Gastrocnemius medialis (tissue), 4 donors: ENCODE data around the gene NNAT. TPM values are rescaled to one million over a fixed set of nuclear protein-coding genes. Genes with fewer than 3 reads are reported as not detected.

Experiments used
- ATAC-seq, 2 donors: fragments of 150-250 bp; one replicate each; pipeline ENCODE4 v1.9.1; 2016
- DNase-seq, 2 donors: peaks; one replicate each; pipeline ENCODE4 v3.0.0-alpha.2; 2019
- H3K27ac ChIP-seq, 4 donors: fragments of 200-600 bp; sonication (generic); 1 replicate in 1 of 4; 2 replicates in 3 of 4; pipeline ENCODE4 v1.5.1; 2016 to 2018; ENCODE audit warnings: mild to moderate bottlenecking in 2 of 4, moderate library complexity in 1 of 4
- H3K27me3 ChIP-seq, 3 donors: fragments of 200-600 bp; sonication (generic) in 2 of 3; 1 replicate in 1 of 3; 2 replicates in 2 of 3; pipeline versions ENCODE4 v1.5.1 to v1.6.0; 2016 to 2019; ENCODE audit warnings: mild to moderate bottlenecking in 1 of 3, moderate library complexity in 1 of 3
- H3K36me3 ChIP-seq, 2 donors: fragments of 200-600 bp; sonication (generic) in 1 of 2; one replicate each; pipeline ENCODE4 v1.5.1; 2017 to 2018
- H3K4me1 ChIP-seq, 2 donors: fragments of 200-600 bp; sonication (generic) in 1 of 2; one replicate each; pipeline ENCODE4 v1.5.1; 2016 to 2017; ENCODE audit warnings: mild to moderate bottlenecking in 2 of 2
- H3K4me3 ChIP-seq, 4 donors: fragments of 200-600 bp; sonication (generic) in 3 of 4; 1 replicate in 1 of 4; 2 replicates in 3 of 4; pipeline ENCODE4 v1.5.1; 2016 to 2019; ENCODE audit warnings: mild to moderate bottlenecking in 2 of 4
- H3K9me3 ChIP-seq, 3 donors: fragments of 200-600 bp; sonication (generic) in 2 of 3; 1 replicate in 1 of 3; 2 replicates in 2 of 3; pipeline ENCODE4 v1.5.1; 2016 to 2019
- CTCF ChIP-seq, 5 experiments: fragments of 450-650 bp in 3 of 5; fragments of 200-600 bp in 2 of 5; sonication (generic) in 2 of 5; IDR thresholded peaks in 4 of 5; conservative IDR thresholded peaks in 1 of 5; 1 replicate in 4 of 5; 2 replicates in 1 of 5; pipeline ENCODE4 v1.5.1; 2016 to 2019; ENCODE audit warnings: antibody characterized with exemption in 5 of 5, mild to moderate bottlenecking in 3 of 5, moderate library complexity in 3 of 5
- POLR2A ChIP-seq, 2 donors: fragments of 450-650 bp; IDR thresholded peaks; one replicate each; pipeline ENCODE4 v1.6.1; 2017; ENCODE audit warnings: antibody characterized with exemption in 2 of 2, mild to moderate bottlenecking in 2 of 2, moderate library complexity in 2 of 2
- in situ Hi-C, 4 donors: fragments of 200-750 bp; cut with MboI; loops; one replicate each; pipeline versions ENCODE4 v1.15.0 to v1.8.0; 2017; ENCODE audit warnings: low sequenced_read_pairs in 4 of 4
- intact Hi-C: fragments of 100-400 bp; cut with DNase I; formaldehyde crosslinking; loops from one replicate; pipeline ENCODE4 v1.15.1; 2023; ENCODE audit warnings: low total_unique reads
- total RNA-seq, 4 donors: library from RNA; depleted of rRNA; stranded (reverse); fragments of >200 nt; gene quantifications; one replicate each; pipeline versions ENCODE4 v1.1.0 to v1.2.3, GENCODE V29; 2016

The NNAT gene
- total RNA-seq, 4 donors from 2014 or later, result 1.2 to 4.4 (median 2.4) TPM; not detected in 1

- H3K4me3 ChIP-seq, result no peak overlapping the region
- H3K9me3 ChIP-seq, result no peaks in the 10 kb centered on the region
- H3K27ac ChIP-seq, result peak overlapping the region; percentile 98 to 100 (median 98)
- intact Hi-C loops, result no loop called here
- TF ChIP-seq CTCF (IDR thresholded peaks at IDR 0.05 in 4 of 5, conservative IDR thresholded peaks at IDR 0.05 in 1 of 5), result no peak
- no peak for TF ChIP-seq POLR2A (IDR thresholded peaks at IDR 0.05)
- DNase-seq (peak in 1 of 2 donors; percentile 74), ATAC-seq (peak; percentile 60 to 69)
- H3K4me1 ChIP-seq, result peaks cover 77 to 85% of the 10 kb centered on the region in 2 donors
- H3K36me3 ChIP-seq, result peaks cover 0 to 54% of the 10 kb centered on the region in 2 donors
- H3K27me3 ChIP-seq, result no peaks in the 10 kb centered on the region
- in situ Hi-C loops, result no loop called here
These were observed 4.0 kb upstream of the NNAT start for GRCh38 chr20:37516811-37517750.

- Histone ChIP-seq H3K9me3 (no peaks in the 10 kb centered on the region), H3K27me3 (no peaks in the 10 kb centered on the region), H3K36me3 (peaks cover 0 to 44% of the 10 kb centered on the region in 2 donors), H3K4me1 (peaks cover 84 to 93% of the 10 kb centered on the region in 2 donors), H3K4me3 (peak overlapping the region in 2 of 4 donors; percentile 5 to 44), H3K27ac (peak overlapping the region; percentile 98 to 100 (median 98))
- in situ Hi-C loops (no loop called here), intact Hi-C loops (no loop called here)
- ATAC-seq, result no peak
- DNase-seq, result no peak
- TF ChIP-seq POLR2A (IDR thresholded peaks at IDR 0.05), result no peak
- TF ChIP-seq CTCF (IDR thresholded peaks at IDR 0.05 in 4 of 5, conservative IDR thresholded peaks at IDR 0.05 in 1 of 5), result no peak
These were observed 3.0 kb upstream of the NNAT start for GRCh38 chr20:37518059-37518458.

- Histone ChIP-seq H3K4me3 (peak overlapping the region; percentile 13 to 98 (median 33)), H3K36me3 (peaks cover 0 to 38% of the 10 kb centered on the region in 2 donors), H3K27me3 (no peaks in the 10 kb centered on the region), H3K4me1 (peaks cover 88 to 96% of the 10 kb centered on the region in 2 donors), H3K27ac (peak overlapping the region; percentile 98 to 100 (median 98)), H3K9me3 (no peaks in the 10 kb centered on the region)
- no peak for TF ChIP-seq CTCF (IDR thresholded peaks at IDR 0.05 in 4 of 5, conservative IDR thresholded peaks at IDR 0.05 in 1 of 5)
- no peak for TF ChIP-seq POLR2A (IDR thresholded peaks at IDR 0.05)
- ATAC-seq (no peak), DNase-seq (peak in 1 of 2 donors; percentile 73)
- intact Hi-C loops, result no loop called here
- in situ Hi-C loops, result no loop called here
These were observed 2.2 kb upstream of the NNAT start for GRCh38 chr20:37518606-37519507.

- in situ Hi-C loops, result no loop called here
- peaks cover 0 to 29% of the 10 kb centered on the region in 2 donors for H3K36me3 ChIP-seq
- intact Hi-C loops, result loop anchor here (5.0 to 10.0 kb wide), 3 partner anchors 425 to 1055 kb away; partner anchors contain the start of gene RBL1
- DNase-seq (peak in 1 of 2 donors; percentile 60), ATAC-seq (no peak)
- H3K27me3 ChIP-seq, result no peaks in the 10 kb centered on the region
- H3K4me3 ChIP-seq, result peak overlapping the region; percentile 13 to 98 (median 33)
- no peak for TF ChIP-seq CTCF (IDR thresholded peaks at IDR 0.05 in 4 of 5, conservative IDR thresholded peaks at IDR 0.05 in 1 of 5)
- TF ChIP-seq POLR2A (IDR thresholded peaks at IDR 0.05), result no peak
- H3K4me1 ChIP-seq, result peaks cover 90 to 92% of the 10 kb centered on the region in 2 donors
- H3K9me3 ChIP-seq, result no peaks in the 10 kb centered on the region
- peak overlapping the region; percentile 98 to 100 (median 98) for H3K27ac ChIP-seq
These were observed 1.3 kb upstream of the NNAT start for GRCh38 chr20:37519508-37520418.
